Esophagus muscularis mucosa (tissue), 4 donors: ENCODE measurements around the gene ABCA9.

Source experiments
- EP300 ChIP-seq: sonication (generic); formaldehyde crosslinking; IDR thresholded peaks from one replicate; pipeline ENCODE4 v1.6.1; 2017; ENCODE audit warnings: antibody characterized with exemption
- POLR2A ChIP-seq: fragments of 450-650 bp; IDR thresholded peaks from one replicate; pipeline ENCODE4 v1.6.1; 2017; ENCODE audit warnings: antibody characterized with exemption, moderate library complexity, mild to moderate bottlenecking, low read depth
- POLR2AphosphoS5 ChIP-seq, 2 donors: sonication (generic); formaldehyde crosslinking; IDR thresholded peaks; one replicate each; pipeline ENCODE4 v1.6.1; 2017; ENCODE audit warnings: antibody characterized with exemption in 2 of 2
- TF ChIP-seq, protein P1 (sequence below), 3 experiments: fragments of 200-600 bp in 2 of 3; fragments of 450-650 bp in 1 of 3; sonication (generic) in 2 of 3; IDR thresholded peaks; one replicate each; pipeline ENCODE4 v1.5.1; 2017 to 2019; ENCODE audit warnings: antibody characterized with exemption in 3 of 3, mild to moderate bottlenecking in 2 of 3, moderate library complexity in 1 of 3

DNA sequence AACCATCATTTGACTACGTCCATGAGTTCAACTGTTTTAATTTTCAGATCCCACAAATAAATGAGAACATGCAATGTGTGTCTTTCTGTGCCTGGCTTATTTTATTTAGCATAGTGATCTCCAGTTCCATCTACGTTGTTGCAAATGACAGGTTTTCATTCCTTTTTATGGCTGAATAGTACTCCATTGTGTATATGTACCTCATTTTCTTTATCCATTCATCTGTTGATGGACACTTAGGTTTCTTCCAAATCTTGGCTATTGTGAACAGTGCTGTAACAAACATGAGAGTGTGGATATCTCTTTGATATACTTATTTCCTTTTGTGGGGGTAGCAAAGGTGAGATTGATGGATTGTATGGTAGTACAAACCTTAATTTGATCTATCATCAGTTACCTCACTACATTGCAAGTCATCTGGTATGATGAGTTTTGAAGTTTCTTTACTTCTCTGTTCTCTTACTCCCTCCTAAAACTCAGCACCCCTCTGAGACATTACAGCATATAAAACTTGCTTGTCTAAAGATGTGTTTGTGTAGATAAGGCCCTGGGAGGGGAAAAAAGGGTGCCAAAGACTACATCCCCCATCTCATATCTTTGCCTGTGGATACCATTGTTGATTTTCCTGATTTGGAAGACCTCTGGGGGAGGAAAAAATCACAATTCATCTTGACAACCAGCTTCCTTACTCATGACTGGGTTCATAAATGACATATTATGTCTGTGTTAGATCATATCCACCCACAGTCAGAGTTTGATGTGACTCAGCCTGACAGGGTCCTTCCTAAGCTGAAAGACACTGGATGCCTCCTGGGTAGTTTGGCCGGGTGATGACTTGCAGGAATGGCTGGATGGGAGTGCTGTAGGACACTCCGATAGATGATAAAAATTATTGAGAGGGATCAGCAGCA lies 47.6 kb downstream of the ABCA9 start:
- TF ChIP-seq, protein P1, sequence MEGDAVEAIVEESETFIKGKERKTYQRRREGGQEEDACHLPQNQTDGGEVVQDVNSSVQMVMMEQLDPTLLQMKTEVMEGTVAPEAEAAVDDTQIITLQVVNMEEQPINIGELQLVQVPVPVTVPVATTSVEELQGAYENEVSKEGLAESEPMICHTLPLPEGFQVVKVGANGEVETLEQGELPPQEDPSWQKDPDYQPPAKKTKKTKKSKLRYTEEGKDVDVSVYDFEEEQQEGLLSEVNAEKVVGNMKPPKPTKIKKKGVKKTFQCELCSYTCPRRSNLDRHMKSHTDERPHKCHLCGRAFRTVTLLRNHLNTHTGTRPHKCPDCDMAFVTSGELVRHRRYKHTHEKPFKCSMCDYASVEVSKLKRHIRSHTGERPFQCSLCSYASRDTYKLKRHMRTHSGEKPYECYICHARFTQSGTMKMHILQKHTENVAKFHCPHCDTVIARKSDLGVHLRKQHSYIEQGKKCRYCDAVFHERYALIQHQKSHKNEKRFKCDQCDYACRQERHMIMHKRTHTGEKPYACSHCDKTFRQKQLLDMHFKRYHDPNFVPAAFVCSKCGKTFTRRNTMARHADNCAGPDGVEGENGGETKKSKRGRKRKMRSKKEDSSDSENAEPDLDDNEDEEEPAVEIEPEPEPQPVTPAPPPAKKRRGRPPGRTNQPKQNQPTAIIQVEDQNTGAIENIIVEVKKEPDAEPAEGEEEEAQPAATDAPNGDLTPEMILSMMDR (IDR thresholded peaks at IDR 0.05), result no peak
- no peak for TF ChIP-seq EP300
- no peak for TF ChIP-seq POLR2A
- no peak for TF ChIP-seq POLR2AphosphoS5 (IDR thresholded peaks at IDR 0.05)
